GM23338 (cell line): Measurements from ENCODE around the gene IRF2BPL. TPM values are rescaled to one million over a fixed set of nuclear protein-coding genes. Genes with fewer than 3 reads are reported as not detected.

ENCODE experiments used
- ATAC-seq: fragments of 200-7000 bp; cut with Tn5 transposase; 3 replicates; pipeline ENCODE4 v1.9.1; 2020
- DNase-seq: peaks from one replicate; pipeline ENCODE4 v3.0.0-alpha.2; 2015; ENCODE audit warnings: low spot score
- H2AFZ ChIP-seq: fragments of 200-600 bp; sonication (generic); 2 replicates; pipeline ENCODE4 v1.8.0; 2016; ENCODE audit warnings: antibody characterized with exemption, mild to moderate bottlenecking, moderate library complexity
- H3F3A ChIP-seq: fragments of 200-600 bp; sonication (generic); replicated peaks from 2 replicates; pipeline ENCODE4 v1.8.0; 2017; ENCODE audit warnings: antibody characterized with exemption, mixed run types, low read depth
- H3K27ac ChIP-seq: fragments of 200-600 bp; sonication (generic); 2 replicates; pipeline ENCODE4 v1.6.1; 2016; ENCODE audit warnings: low read depth
- H3K27me3 ChIP-seq: fragments of 200-600 bp; sonication (generic); 2 replicates; pipeline ENCODE4 v1.8.0; 2016; ENCODE audit warnings: mild to moderate bottlenecking, mixed run types, moderate library complexity; ENCODE audit not compliant: insufficient read depth
- H3K36me3 ChIP-seq: fragments of 200-600 bp; sonication (generic); 2 replicates; pipeline ENCODE4 v1.8.0; 2016; ENCODE audit warnings: mild to moderate bottlenecking; ENCODE audit not compliant: insufficient read depth
- H3K4me1 ChIP-seq: fragments of 200-600 bp; sonication (generic); 2 replicates; pipeline ENCODE4 v1.8.0; 2016; ENCODE audit warnings: mild to moderate bottlenecking, moderate library complexity; ENCODE audit not compliant: insufficient read depth
- H3K4me2 ChIP-seq: fragments of 200-600 bp; sonication (generic); 2 replicates; pipeline ENCODE4 v1.7.1; 2017; ENCODE audit warnings: mixed run types
- H3K4me3 ChIP-seq: fragments of 200-600 bp; sonication (generic); 2 replicates; pipeline ENCODE4 v1.6.1; 2016; ENCODE audit warnings: mixed run types
- H3K79me2 ChIP-seq: fragments of 200-600 bp; sonication (generic); replicated peaks from 2 replicates; pipeline ENCODE4 v1.8.0; 2017; ENCODE audit warnings: mild to moderate bottlenecking; ENCODE audit not compliant: insufficient read depth
- H3K9me2 ChIP-seq: fragments of 200-600 bp; sonication (generic); 2 replicates; pipeline ENCODE4 v1.8.0; 2017; ENCODE audit not compliant: insufficient read depth
- H4K20me1 ChIP-seq: fragments of 200-600 bp; sonication (generic); replicated peaks from 2 replicates; pipeline ENCODE4 v1.8.0; 2017; ENCODE audit warnings: mild to moderate bottlenecking; ENCODE audit not compliant: insufficient read depth
- H3K27ac Mint-ChIP-seq: 2 replicates; pipeline ENCODE4 v1.8.0; 2020; ENCODE audit warnings: inconsistent platforms, mild to moderate bottlenecking, moderate library complexity, mixed read lengths
- H3K27me3 Mint-ChIP-seq: 3 replicates; pipeline ENCODE4 v1.8.0; 2022; ENCODE audit warnings: low read depth, mild to moderate bottlenecking, moderate library complexity, mixed read lengths, inconsistent platforms; ENCODE audit not compliant: insufficient read depth, poor library complexity
- H3K36me3 Mint-ChIP-seq: 3 replicates; pipeline ENCODE4 v1.8.0; 2021; ENCODE audit warnings: low read depth, mild to moderate bottlenecking, inconsistent platforms, moderate library complexity, mixed read lengths
- H3K4me1 Mint-ChIP-seq: 3 replicates; pipeline ENCODE4 v1.8.0; 2020; ENCODE audit warnings: mild to moderate bottlenecking, inconsistent platforms, mixed read lengths
- H3K4me3 Mint-ChIP-seq: 3 replicates; pipeline ENCODE4 v1.8.0; 2021; ENCODE audit warnings: moderate library complexity, mild to moderate bottlenecking, inconsistent platforms, mixed read lengths
- H3K9me3 Mint-ChIP-seq: 3 replicates; pipeline ENCODE4 v1.8.0; 2020; ENCODE audit warnings: moderate library complexity, mild to moderate bottlenecking, inconsistent platforms, mixed read lengths
- CREB1 ChIP-seq: fragments of 250-450 bp; sonication (Bioruptor Pico); IDR thresholded peaks from 2 replicates; pipeline ENCODE4 v1.5.0; 2020; ENCODE audit warnings: low read depth, mild to moderate bottlenecking, moderate library complexity
- EZH2 ChIP-seq: fragments of 200-600 bp; sonication (generic); IDR thresholded peaks from one replicate; pipeline ENCODE4 v1.8.0; 2017; ENCODE audit warnings: antibody characterized with exemption, mild to moderate bottlenecking, low read depth; ENCODE audit not compliant: unreplicated experiment
- EZH2phosphoT487 ChIP-seq: fragments of 200-600 bp; sonication (generic); IDR thresholded peaks from one replicate; pipeline ENCODE4 v1.8.1; 2018; ENCODE audit warnings: antibody characterized with exemption; ENCODE audit not compliant: unreplicated experiment
- JUNB ChIP-seq: IDR thresholded peaks from one replicate; pipeline ENCODE4 v1.6.1; 2016; ENCODE audit warnings: antibody characterized with exemption; ENCODE audit not compliant: unreplicated experiment
- POLR2AphosphoS5 ChIP-seq: IDR thresholded peaks from 2 replicates; pipeline ENCODE4 v1.6.1; 2016; ENCODE audit warnings: antibody characterized with exemption, low read depth
- STAT1 ChIP-seq: IDR thresholded peaks from one replicate; pipeline ENCODE4 v1.6.1; 2016; ENCODE audit warnings: antibody characterized with exemption; ENCODE audit not compliant: unreplicated experiment
- ZNF114 ChIP-seq: fragments of 250-450 bp; sonication (Bioruptor Pico); IDR thresholded peaks from 2 replicates; pipeline ENCODE4 v1.5.0; 2020; ENCODE audit warnings: mild to moderate bottlenecking, moderate library complexity
- ZNF331 ChIP-seq: fragments of 250-450 bp; sonication (Bioruptor Pico); IDR thresholded peaks from 2 replicates; pipeline ENCODE4 v1.5.0; 2020; ENCODE audit warnings: low read depth, mild to moderate bottlenecking, moderate library complexity
- polyA plus RNA-seq: library from polyadenylated mRNA; unstranded; fragments of >200 nt; fragmentation: Nextera tagmentation; extraction: Ambion mirVana; gene quantifications from 2 replicates; pipeline ENCODE4 v1.2.1, GENCODE V29; 2016
- total RNA-seq: library from RNA; depleted of rRNA; stranded (reverse); fragments of >200 nt; shearing (Covaris generic); gene quantifications from 2 replicates; pipeline ENCODE4 v1.2.3, GENCODE V29; 2014
- TF ChIP-seq, protein P1 (sequence below): IDR thresholded peaks from one replicate; pipeline ENCODE4 v1.6.1; 2018; ENCODE audit warnings: antibody characterized with exemption; ENCODE audit not compliant: unreplicated experiment
- TF ChIP-seq, protein P2 (sequence below), 2 experiments: fragments of 200-600 bp in 1 of 2; sonication (generic) in 1 of 2; conservative IDR thresholded peaks; 2 replicates each; pipeline versions ENCODE4 v1.5.1 to v1.6.1; 2016 to 2017; ENCODE audit warnings: antibody characterized with exemption in 2 of 2, low read depth in 2 of 2, mild to moderate bottlenecking in 2 of 2, moderate library complexity in 1 of 2
- TF ChIP-seq, protein P3 (sequence below): fragments of 250-450 bp; sonication (Bioruptor Pico); IDR thresholded peaks from 2 replicates; pipeline ENCODE4 v1.5.0; 2020; ENCODE audit warnings: mild to moderate bottlenecking, moderate library complexity

The IRF2BPL gene
- total and polyA plus RNA-seq, 2 experiments from 2014 or later: 11.2 to 119 TPM

DNA sequence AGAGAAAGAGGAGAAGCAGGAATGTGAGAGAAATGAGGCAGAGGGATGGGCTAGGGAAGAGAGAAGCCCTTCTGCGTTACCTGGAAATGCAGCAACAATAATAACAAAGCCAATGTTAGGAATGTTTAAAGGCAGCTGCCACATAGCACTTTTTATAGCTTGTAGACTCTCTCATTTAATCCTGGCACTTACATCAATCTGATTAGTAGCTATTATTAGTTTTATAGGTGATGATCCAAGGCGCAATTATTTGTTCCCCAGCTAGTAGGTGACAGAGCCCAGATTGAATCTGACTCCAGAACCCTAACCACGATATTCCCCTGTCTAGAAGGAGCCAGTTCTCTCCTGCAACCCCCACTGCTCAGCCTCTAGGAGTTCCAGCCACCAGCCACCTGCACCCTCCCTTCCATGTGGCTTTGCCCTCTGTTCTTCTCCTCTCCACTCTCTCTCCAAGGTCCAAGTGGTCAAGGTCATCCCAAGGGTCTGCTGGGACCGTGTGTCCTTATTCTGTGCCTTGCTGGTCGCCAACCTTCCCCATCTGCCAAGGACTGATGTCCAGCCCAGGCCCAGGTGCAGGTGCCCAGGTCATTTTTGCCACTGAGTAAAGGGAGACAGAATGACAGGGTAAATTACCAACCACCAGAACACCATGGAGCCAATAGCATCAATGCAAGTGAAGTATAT, 40.2 kb upstream of the IRF2BPL start:
- Histone ChIP-seq H3K9me2 (no peaks in the 10 kb centered on the region), H3F3A (peaks cover 3% of the 10 kb centered on the region; the same call in 1 of the 2 replicates), H3K27me3 (no peaks in the 10 kb centered on the region), H4K20me1 (no peaks in the 10 kb centered on the region), H3K4me3 (no peak overlapping the region), H3K4me1 (peaks cover 5% of the 10 kb centered on the region; the same call in 1 of the 2 replicates), H3K4me2 (no peak overlapping the region), H3K27ac (no peak overlapping the region), H3K79me2 (no peaks in the 10 kb centered on the region), H2AFZ (no peak overlapping the region), H3K36me3 (no peaks in the 10 kb centered on the region)
- no peak overlapping the region for H3K27ac Mint-ChIP-seq
- H3K36me3 Mint-ChIP-seq: no peaks in the 10 kb centered on the region
- H3K4me3 Mint-ChIP-seq: no peak overlapping the region
- H3K4me1 Mint-ChIP-seq: peaks cover 22% of the 10 kb centered on the region
- DNase-seq (no peak), ATAC-seq (no peak)
- H3K27me3 Mint-ChIP-seq: peaks cover 11% of the 10 kb centered on the region
- TF ChIP-seq, protein P1, sequence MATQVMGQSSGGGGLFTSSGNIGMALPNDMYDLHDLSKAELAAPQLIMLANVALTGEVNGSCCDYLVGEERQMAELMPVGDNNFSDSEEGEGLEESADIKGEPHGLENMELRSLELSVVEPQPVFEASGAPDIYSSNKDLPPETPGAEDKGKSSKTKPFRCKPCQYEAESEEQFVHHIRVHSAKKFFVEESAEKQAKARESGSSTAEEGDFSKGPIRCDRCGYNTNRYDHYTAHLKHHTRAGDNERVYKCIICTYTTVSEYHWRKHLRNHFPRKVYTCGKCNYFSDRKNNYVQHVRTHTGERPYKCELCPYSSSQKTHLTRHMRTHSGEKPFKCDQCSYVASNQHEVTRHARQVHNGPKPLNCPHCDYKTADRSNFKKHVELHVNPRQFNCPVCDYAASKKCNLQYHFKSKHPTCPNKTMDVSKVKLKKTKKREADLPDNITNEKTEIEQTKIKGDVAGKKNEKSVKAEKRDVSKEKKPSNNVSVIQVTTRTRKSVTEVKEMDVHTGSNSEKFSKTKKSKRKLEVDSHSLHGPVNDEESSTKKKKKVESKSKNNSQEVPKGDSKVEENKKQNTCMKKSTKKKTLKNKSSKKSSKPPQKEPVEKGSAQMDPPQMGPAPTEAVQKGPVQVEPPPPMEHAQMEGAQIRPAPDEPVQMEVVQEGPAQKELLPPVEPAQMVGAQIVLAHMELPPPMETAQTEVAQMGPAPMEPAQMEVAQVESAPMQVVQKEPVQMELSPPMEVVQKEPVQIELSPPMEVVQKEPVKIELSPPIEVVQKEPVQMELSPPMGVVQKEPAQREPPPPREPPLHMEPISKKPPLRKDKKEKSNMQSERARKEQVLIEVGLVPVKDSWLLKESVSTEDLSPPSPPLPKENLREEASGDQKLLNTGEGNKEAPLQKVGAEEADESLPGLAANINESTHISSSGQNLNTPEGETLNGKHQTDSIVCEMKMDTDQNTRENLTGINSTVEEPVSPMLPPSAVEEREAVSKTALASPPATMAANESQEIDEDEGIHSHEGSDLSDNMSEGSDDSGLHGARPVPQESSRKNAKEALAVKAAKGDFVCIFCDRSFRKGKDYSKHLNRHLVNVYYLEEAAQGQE: no peak
- TF ChIP-seq CREB1 (CRISPR knock-in tag): no peak
- no peak for TF ChIP-seq POLR2AphosphoS5
- TF ChIP-seq ZNF331 (CRISPR knock-in tag): no peak
- TF ChIP-seq, protein P2, sequence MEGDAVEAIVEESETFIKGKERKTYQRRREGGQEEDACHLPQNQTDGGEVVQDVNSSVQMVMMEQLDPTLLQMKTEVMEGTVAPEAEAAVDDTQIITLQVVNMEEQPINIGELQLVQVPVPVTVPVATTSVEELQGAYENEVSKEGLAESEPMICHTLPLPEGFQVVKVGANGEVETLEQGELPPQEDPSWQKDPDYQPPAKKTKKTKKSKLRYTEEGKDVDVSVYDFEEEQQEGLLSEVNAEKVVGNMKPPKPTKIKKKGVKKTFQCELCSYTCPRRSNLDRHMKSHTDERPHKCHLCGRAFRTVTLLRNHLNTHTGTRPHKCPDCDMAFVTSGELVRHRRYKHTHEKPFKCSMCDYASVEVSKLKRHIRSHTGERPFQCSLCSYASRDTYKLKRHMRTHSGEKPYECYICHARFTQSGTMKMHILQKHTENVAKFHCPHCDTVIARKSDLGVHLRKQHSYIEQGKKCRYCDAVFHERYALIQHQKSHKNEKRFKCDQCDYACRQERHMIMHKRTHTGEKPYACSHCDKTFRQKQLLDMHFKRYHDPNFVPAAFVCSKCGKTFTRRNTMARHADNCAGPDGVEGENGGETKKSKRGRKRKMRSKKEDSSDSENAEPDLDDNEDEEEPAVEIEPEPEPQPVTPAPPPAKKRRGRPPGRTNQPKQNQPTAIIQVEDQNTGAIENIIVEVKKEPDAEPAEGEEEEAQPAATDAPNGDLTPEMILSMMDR (conservative IDR thresholded peaks at IDR 0.05; ENCODE audit: low read depth in 2 of 2): no peak
- TF ChIP-seq ZNF114 (CRISPR knock-in tag): no peak
- no peak for TF ChIP-seq EZH2phosphoT487
- no peak for TF ChIP-seq STAT1
- TF ChIP-seq EZH2: no peak
- no peak for TF ChIP-seq JUNB
- TF ChIP-seq, protein P3, sequence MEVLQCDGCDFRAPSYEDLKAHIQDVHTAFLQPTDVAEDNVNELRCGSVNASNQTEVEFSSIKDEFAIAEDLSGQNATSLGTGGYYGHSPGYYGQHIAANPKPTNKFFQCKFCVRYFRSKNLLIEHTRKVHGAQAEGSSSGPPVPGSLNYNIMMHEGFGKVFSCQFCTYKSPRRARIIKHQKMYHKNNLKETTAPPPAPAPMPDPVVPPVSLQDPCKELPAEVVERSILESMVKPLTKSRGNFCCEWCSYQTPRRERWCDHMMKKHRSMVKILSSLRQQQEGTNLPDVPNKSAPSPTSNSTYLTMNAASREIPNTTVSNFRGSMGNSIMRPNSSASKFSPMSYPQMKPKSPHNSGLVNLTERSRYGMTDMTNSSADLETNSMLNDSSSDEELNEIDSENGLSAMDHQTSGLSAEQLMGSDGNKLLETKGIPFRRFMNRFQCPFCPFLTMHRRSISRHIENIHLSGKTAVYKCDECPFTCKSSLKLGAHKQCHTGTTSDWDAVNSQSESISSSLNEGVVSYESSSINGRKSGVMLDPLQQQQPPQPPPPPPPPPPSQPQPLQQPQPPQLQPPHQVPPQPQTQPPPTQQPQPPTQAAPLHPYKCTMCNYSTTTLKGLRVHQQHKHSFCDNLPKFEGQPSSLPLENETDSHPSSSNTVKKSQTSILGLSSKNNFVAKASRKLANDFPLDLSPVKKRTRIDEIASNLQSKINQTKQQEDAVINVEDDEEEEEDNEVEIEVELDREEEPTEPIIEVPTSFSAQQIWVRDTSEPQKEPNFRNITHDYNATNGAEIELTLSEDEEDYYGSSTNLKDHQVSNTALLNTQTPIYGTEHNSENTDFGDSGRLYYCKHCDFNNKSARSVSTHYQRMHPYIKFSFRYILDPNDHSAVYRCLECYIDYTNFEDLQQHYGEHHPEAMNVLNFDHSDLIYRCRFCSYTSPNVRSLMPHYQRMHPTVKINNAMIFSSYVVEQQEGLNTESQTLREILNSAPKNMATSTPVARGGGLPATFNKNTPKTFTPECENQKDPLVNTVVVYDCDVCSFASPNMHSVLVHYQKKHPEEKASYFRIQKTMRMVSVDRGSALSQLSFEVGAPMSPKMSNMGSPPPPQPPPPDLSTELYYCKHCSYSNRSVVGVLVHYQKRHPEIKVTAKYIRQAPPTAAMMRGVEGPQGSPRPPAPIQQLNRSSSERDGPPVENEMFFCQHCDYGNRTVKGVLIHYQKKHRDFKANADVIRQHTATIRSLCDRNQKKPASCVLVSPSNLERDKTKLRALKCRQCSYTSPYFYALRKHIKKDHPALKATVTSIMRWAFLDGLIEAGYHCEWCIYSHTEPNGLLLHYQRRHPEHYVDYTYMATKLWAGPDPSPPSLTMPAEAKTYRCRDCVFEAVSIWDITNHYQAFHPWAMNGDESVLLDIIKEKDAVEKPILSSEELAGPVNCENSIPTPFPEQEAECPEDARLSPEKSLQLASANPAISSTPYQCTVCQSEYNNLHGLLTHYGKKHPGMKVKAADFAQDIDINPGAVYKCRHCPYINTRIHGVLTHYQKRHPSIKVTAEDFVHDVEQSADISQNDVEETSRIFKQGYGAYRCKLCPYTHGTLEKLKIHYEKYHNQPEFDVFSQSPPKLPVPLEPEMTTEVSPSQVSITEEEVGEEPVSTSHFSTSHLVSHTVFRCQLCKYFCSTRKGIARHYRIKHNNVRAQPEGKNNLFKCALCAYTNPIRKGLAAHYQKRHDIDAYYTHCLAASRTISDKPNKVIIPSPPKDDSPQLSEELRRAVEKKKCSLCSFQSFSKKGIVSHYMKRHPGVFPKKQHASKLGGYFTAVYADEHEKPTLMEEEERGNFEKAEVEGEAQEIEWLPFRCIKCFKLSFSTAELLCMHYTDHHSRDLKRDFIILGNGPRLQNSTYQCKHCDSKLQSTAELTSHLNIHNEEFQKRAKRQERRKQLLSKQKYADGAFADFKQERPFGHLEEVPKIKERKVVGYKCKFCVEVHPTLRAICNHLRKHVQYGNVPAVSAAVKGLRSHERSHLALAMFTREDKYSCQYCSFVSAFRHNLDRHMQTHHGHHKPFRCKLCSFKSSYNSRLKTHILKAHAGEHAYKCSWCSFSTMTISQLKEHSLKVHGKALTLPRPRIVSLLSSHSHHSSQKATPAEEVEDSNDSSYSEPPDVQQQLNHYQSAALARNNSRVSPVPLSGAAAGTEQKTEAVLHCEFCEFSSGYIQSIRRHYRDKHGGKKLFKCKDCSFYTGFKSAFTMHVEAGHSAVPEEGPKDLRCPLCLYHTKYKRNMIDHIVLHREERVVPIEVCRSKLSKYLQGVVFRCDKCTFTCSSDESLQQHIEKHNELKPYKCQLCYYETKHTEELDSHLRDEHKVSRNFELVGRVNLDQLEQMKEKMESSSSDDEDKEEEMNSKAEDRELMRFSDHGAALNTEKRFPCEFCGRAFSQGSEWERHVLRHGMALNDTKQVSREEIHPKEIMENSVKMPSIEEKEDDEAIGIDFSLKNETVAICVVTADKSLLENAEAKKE (CRISPR knock-in tag): no peak
- H3K9me3 Mint-ChIP-seq: no peaks in the 10 kb centered on the region
